Testis (tissue), 3 donors: ENCODE results near the gene TPCN2. TPM values are rescaled to one million over a fixed set of nuclear protein-coding genes. Genes with fewer than 3 reads are reported as not detected.

ENCODE experiments used
- DNase-seq: peaks from one replicate; pipeline ENCODE4 v3.0.0-alpha.2; 2019
- H3K27ac ChIP-seq, 2 donors: fragments of 200-600 bp; sonication (generic); one replicate each; pipeline ENCODE4 v1.5.1; 2019
- H3K27me3 ChIP-seq: fragments of 200-600 bp; sonication (generic); one replicate; pipeline ENCODE4 v1.5.1; 2019
- H3K36me3 ChIP-seq: fragments of 200-600 bp; sonication (generic); one replicate; pipeline ENCODE4 v1.5.1; 2017; ENCODE audit warnings: low read depth; ENCODE audit errors: missing control alignments
- H3K4me1 ChIP-seq: fragments of 200-600 bp; sonication (generic); one replicate; pipeline ENCODE4 v1.5.1; 2019
- H3K4me3 ChIP-seq, 2 donors: fragments of 200-600 bp; sonication (generic); one replicate each; pipeline ENCODE4 v1.5.1; 2017 to 2019
- H3K9me3 ChIP-seq: fragments of 200-600 bp; sonication (generic); one replicate; pipeline ENCODE4 v1.5.1; 2017
- POLR2A ChIP-seq: fragments of 450-650 bp; IDR thresholded peaks from one replicate; pipeline ENCODE4 v1.6.1; 2017; ENCODE audit warnings: antibody characterized with exemption, mild to moderate bottlenecking, moderate library complexity
- WGBS, 2 donors: methylation state at CpG; one replicate each; pipeline ENCODE4 v1.1.5; 2018; 5-methylcytosine and 5-hydroxymethylcytosine counted together
- intact Hi-C: fragments of 100-400 bp; cut with DNase I; formaldehyde crosslinking; loops from one replicate; pipeline ENCODE4 v1.15.1; 2023; ENCODE audit warnings: low total_unique reads
- polyA plus RNA-seq: library from polyadenylated mRNA; stranded (reverse); fragments of 350-450 nt; fragmentation: Illumina TruSeq; extraction: RNeasy Lipid Tissue Mini Kit (QIAGEN cat#74804); gene quantifications from one replicate; pipeline ENCODE4 v1.2.3, GENCODE V29; 2014; ENCODE audit warnings: low read depth, low replicate concordance; ENCODE audit not compliant: insufficient read depth
- total RNA-seq, 2 donors: library from RNA; depleted of rRNA; stranded (reverse); fragments of >200 nt; gene quantifications; one replicate each; pipeline ENCODE4 v1.2.3, GENCODE V29; 2016
- TF ChIP-seq, protein P1 (sequence below), 3 experiments: fragments of 450-650 bp in 2 of 3; fragments of 200-600 bp in 1 of 3; sonication (generic) in 1 of 3; IDR thresholded peaks; one replicate each; pipeline ENCODE4 v1.5.1; 2016 to 2019; ENCODE audit warnings: antibody characterized with exemption in 3 of 3, mild to moderate bottlenecking in 2 of 3, moderate library complexity in 1 of 3

Gene TPCN2
- total and polyA plus RNA-seq, 3 donors from 2014 or later: 12.9 to 32.5 (median 28.4) TPM

DNA sequence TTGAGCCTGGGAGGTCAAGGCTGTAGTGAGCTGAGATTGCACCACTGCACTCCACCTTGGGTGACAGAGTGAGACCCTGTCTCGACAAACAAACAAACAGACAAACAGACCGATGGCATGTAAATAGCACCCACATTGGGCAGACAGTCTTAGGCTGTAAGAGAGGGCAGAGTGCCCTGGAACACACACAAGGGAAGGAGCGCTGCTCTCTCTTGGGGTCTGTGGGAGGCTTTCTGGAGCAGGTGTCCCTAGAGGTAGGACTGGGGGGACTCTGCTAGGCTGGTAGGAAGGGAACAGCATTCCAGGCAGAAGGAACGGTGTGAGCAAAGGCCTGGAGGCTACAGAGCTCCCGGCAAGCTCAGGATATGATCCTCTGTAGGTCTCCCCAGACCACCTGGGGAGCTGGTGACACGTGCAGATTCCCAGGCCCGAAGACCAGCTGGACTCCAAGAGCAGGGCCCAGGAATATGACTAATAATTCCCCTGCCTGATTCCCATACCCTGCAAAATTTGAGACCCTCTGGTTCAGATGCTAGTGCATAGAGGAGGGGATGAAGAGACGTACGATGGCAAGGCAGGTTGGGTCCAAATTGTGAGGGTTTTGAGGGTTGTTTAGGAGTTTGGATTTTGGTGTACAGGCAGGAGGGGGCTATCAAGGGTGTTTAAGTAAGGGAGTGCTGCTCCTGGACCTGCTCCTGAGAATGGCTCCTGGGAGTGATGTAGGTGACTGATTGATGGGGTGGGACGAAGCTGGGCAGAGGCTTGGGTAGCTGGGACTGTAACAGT is 118.6 kb downstream of the TPCN2 start:
- Histone ChIP-seq H3K4me3 (no peak overlapping the region), H3K36me3 (no peaks in the 10 kb centered on the region), H3K4me1 (peaks cover 4% of the 10 kb centered on the region), H3K27ac (no peak overlapping the region), H3K9me3 (no peaks in the 10 kb centered on the region), H3K27me3 (no peaks in the 10 kb centered on the region)
- WGBS, 2 donors: 87 to 95% methylated on average over 9 to 10 of the region's 10 CpGs
- TF ChIP-seq, protein P1, sequence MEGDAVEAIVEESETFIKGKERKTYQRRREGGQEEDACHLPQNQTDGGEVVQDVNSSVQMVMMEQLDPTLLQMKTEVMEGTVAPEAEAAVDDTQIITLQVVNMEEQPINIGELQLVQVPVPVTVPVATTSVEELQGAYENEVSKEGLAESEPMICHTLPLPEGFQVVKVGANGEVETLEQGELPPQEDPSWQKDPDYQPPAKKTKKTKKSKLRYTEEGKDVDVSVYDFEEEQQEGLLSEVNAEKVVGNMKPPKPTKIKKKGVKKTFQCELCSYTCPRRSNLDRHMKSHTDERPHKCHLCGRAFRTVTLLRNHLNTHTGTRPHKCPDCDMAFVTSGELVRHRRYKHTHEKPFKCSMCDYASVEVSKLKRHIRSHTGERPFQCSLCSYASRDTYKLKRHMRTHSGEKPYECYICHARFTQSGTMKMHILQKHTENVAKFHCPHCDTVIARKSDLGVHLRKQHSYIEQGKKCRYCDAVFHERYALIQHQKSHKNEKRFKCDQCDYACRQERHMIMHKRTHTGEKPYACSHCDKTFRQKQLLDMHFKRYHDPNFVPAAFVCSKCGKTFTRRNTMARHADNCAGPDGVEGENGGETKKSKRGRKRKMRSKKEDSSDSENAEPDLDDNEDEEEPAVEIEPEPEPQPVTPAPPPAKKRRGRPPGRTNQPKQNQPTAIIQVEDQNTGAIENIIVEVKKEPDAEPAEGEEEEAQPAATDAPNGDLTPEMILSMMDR (IDR thresholded peaks at IDR 0.05): no peak
- intact Hi-C loops: no loop called here
- no peak for DNase-seq

DNA sequence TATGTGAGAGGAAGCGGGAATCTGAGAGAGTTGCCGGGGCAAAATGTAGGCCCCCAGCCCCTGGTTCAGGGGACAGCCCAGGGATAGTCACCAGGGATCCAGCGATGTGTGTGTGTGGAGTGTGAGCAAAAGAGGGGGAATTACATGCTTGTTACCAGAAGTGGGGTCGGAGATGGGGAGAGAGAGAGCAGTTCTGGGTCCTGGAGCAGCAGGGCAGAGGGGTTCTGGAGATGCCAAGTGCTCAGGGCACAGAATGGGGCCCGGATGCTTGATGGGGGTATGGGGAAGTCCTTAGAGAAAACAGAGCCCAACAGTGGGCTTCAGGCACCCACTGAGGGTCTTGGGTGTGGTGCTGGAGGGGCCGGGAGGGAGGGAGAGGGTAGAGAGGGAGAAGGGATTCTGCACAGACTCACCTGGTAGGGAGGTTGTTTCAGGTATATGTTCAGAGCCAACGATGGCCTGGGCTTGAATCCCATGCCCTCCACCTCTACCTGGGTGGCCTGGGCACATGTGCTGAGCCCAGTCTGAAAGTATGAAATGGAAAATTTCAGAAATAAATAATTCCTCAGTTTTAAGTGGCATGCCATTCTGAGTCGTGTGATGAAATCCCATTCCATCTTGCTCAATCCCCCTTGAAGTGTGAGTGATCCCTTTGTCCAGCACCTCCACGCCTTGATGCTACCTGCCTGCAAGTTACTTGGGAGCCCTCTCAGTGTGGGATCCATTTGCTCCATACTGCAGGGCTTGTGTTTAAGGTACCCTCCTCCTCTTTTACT is 119.4 kb downstream of the TPCN2 start:
- Histone ChIP-seq H3K4me3 (no peak overlapping the region), H3K9me3 (no peaks in the 10 kb centered on the region), H3K27ac (no peak overlapping the region), H3K36me3 (no peaks in the 10 kb centered on the region), H3K4me1 (peaks cover 4% of the 10 kb centered on the region), H3K27me3 (no peaks in the 10 kb centered on the region)
- TF ChIP-seq, protein P1 (IDR thresholded peaks at IDR 0.05): no peak
- TF ChIP-seq POLR2A: no peak
- intact Hi-C loops: no loop called here
- no peak for DNase-seq
- 73 to 83% methylated on average over 9 of the region's 9 CpGs for WGBS, 2 donors

DNA sequence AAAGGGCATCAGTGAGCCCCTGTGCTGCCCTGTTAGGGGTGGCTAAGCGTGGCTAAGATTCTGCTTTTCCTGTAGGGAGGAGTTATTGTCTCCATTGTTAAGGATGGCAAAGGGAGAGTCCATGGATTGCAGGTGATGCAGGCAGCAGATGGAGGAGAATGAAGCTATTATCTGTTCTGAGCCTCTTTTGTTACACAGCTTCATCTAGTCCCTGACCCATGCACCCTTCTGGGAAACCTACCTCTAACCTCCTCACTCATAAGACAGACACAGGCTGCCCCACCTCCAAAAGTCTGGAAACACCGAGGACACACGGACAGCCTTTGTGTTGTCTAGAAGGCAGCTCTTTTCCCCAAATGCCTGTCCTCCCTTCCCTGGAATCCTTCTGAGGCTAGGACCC is 120.7 kb downstream of the TPCN2 start:
- 97 to 100% methylated on average over 3 of the region's 3 CpGs for WGBS, 2 donors

DNA sequence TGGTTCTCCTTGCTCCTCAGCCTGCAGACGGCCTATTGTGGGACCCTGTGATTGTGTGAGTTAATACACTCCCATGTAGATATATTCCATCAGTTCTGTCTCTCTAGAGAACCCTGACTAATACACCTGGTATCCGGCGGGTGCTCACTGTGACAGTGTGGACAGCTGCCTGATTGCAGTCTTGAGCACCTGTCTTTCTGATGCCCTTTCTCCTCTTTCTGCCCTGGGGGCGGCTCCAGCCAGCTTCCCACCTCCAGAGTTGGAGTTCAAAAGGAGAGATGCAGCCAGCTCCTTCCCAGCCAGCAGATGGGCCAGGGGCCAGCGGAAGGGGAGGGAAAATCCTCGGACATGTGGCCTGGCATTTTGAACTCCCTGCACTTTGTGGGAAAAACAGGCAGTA is 122.0 kb downstream of the TPCN2 start:
- DNase-seq: no peak
- TF ChIP-seq, protein P1 (IDR thresholded peaks at IDR 0.05): no peak
- no peak for TF ChIP-seq POLR2A
- Histone ChIP-seq H3K9me3 (no peaks in the 10 kb centered on the region), H3K4me1 (peaks cover 4% of the 10 kb centered on the region), H3K4me3 (no peak overlapping the region), H3K27me3 (no peaks in the 10 kb centered on the region), H3K27ac (no peak overlapping the region), H3K36me3 (no peaks in the 10 kb centered on the region)
- 67 to 69% methylated on average over 6 of the region's 6 CpGs for WGBS, 2 donors
- intact Hi-C loops: no loop called here

More for the DNA sequence above, 120.7 kb downstream of the TPCN2 start:
- TF ChIP-seq POLR2A: no peak
- TF ChIP-seq, protein P1 (IDR thresholded peaks at IDR 0.05): no peak
- Histone ChIP-seq H3K27ac (no peak overlapping the region), H3K4me1 (peaks cover 4% of the 10 kb centered on the region), H3K36me3 (no peaks in the 10 kb centered on the region), H3K4me3 (no peak overlapping the region), H3K9me3 (no peaks in the 10 kb centered on the region), H3K27me3 (no peaks in the 10 kb centered on the region)
- intact Hi-C loops: no loop called here
- DNase-seq: no peak
